Measurements from ENCODE around the gene FASN.

The FASN gene

GRCh38 chr17:82117139-82118090, 19.4 kb upstream of the FASN start:
- DNase-seq: no peak

GRCh38 chr17:82116246-82116645, 18.2 kb upstream of the FASN start:
- DNase-seq: no peak

GRCh38 chr17:82114872-82115271, 16.8 kb upstream of the FASN start:
- no peak for DNase-seq

GRCh38 chr17:82114447-82114846, 16.4 kb upstream of the FASN start:
- no peak for DNase-seq

GRCh38 chr17:82113941-82114340, 15.9 kb upstream of the FASN start:
- DNase-seq: no peak

GRCh38 chr17:82113422-82113821, 15.4 kb upstream of the FASN start:
- DNase-seq: no peak

- no peak for DNase-seq
Observed at GRCh38 chr17:82112914-82113311, 14.9 kb upstream of the FASN start.

GRCh38 chr17:82112181-82112913, 14.3 kb upstream of the FASN start:
- no peak for DNase-seq

- no peak for DNase-seq
Observed at GRCh38 chr17:82110298-82110697, 12.3 kb upstream of the FASN start.

- DNase-seq: no peak
Observed at GRCh38 chr17:82108961-82109475, 11.0 kb upstream of the FASN start.

GRCh38 chr17:82108496-82108945, 10.5 kb upstream of the FASN start:
- no peak for DNase-seq

- DNase-seq: no peak
Observed at GRCh38 chr17:82108038-82108437, 10.0 kb upstream of the FASN start.

- DNase-seq: no peak
Observed at GRCh38 chr17:82107341-82107860, 9.4 kb upstream of the FASN start.

GRCh38 chr17:82106688-82107305, 8.8 kb upstream of the FASN start:
- no peak for DNase-seq

- no peak for DNase-seq
Observed at GRCh38 chr17:82105882-82106687, 8.0 kb upstream of the FASN start.

- no peak for DNase-seq
Observed at GRCh38 chr17:82105417-82105881, 7.4 kb upstream of the FASN start.

- DNase-seq: no peak
Observed at GRCh38 chr17:82104797-82105416, 6.9 kb upstream of the FASN start.

- no peak for DNase-seq
Observed at GRCh38 chr17:82103553-82104451, 5.8 kb upstream of the FASN start.

- no peak for DNase-seq
Observed at GRCh38 chr17:82101767-82102679, 4.0 kb upstream of the FASN start.

Measured in NCI-H748 treated with DMSO at 0.1 percent for 48 hours (cell line).